Activated naive CD4-positive, alpha-beta T cell treated with anti-CD3 and anti-CD28 coated beads, Interleukin-2, amount 50 U/mL, for 72 hours (primary cell): Measurements from ENCODE around the gene CALN1. TPM values are rescaled to one million over a fixed set of nuclear protein-coding genes. Genes with fewer than 3 reads are reported as not detected.
"Not testable (repeated sequence)": the region's sequence is repeated elsewhere in the genome, so short reads cannot be mapped to it uniquely, and the experiment has no call there.

Source experiments
- ATAC-seq, 2 donors: fragments of 150-1000 bp; cut with Tn5 transposase; 2 replicates each; pipeline ENCODE4 v1.10.0; 2021; ENCODE audit warnings: mild to moderate bottlenecking in 2 of 2, moderate library complexity in 2 of 2
- DNase-seq, 2 donors: peaks; one replicate each; pipeline ENCODE4 v3.0.0; 2021 to 2022; ENCODE audit warnings: low spot score in 2 of 2
- H3K27ac Mint-ChIP-seq, 2 donors: one replicate each; pipeline ENCODE4 v1.8.0; 2022; ENCODE audit warnings: mild to moderate bottlenecking in 2 of 2, mixed read lengths in 2 of 2
- H3K36me3 Mint-ChIP-seq, 2 donors: one replicate each; pipeline ENCODE4 v1.8.0; 2022; ENCODE audit warnings: mixed read lengths in 2 of 2
- H3K9me3 Mint-ChIP-seq, 2 donors: one replicate each; pipeline ENCODE4 v1.8.0; 2022; ENCODE audit warnings: mixed read lengths in 2 of 2
- total RNA-seq, 2 donors: library from RNA; stranded (reverse); gene quantifications; one replicate each; pipeline ENCODE4 v1.2.3, GENCODE V29; 2022

CALN1 gene
- total RNA-seq, 2 donors from 2014 or later, result not detected

- DNase-seq (no peak), ATAC-seq (no peak)
- Mint-ChIP-seq H3K36me3 (no peaks in the 10 kb centered on the region), H3K27ac (no peak overlapping the region), H3K9me3 (peaks cover 3 to 5% of the 10 kb centered on the region in 2 donors)
Observed at GRCh38 chr7:71851776-71852498, 560.2 kb downstream of the CALN1 start.

- H3K9me3 Mint-ChIP-seq, result peaks cover 0 to 6% of the 10 kb centered on the region in 2 donors
- peaks cover 0 to 9% of the 10 kb centered on the region in 2 donors for H3K36me3 Mint-ChIP-seq
- H3K27ac Mint-ChIP-seq, result no peak overlapping the region
- no peak for ATAC-seq
- no peak for DNase-seq
Observed at GRCh38 chr7:71846160-71846559, 566.0 kb downstream of the CALN1 start.

GRCh38 chr7:71843676-71844075, 568.5 kb downstream of the CALN1 start:
- ATAC-seq, result no peak
- DNase-seq, result no peak
- Mint-ChIP-seq H3K36me3 (peaks cover 0 to 9% of the 10 kb centered on the region in 2 donors), H3K9me3 (peaks cover 0 to 6% of the 10 kb centered on the region in 2 donors), H3K27ac (no peak overlapping the region)

DNA sequence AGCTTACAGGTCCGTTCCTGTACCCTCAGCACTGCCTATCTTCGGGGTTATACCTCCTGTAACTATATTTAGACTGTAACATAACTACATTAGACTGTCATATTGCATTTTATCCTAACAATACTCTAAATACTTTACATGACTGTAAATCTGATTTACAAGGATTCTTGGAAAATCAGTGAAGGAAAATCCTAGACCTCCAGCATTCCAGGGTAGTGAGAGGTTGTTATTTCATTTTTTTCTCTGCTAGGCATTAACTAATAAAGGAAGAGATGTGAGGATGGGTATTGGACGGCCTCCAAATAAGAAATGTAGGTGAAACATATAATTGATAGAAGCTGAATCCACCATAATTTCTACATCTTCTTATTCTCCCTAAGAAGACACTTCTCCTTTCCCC, 569.4 kb downstream of the CALN1 start:
- DNase-seq (no peak), ATAC-seq (no peak)
- Mint-ChIP-seq H3K27ac (no peak overlapping the region), H3K9me3 (peaks cover 0 to 6% of the 10 kb centered on the region in 2 donors), H3K36me3 (peaks cover 0 to 9% of the 10 kb centered on the region in 2 donors)

DNA sequence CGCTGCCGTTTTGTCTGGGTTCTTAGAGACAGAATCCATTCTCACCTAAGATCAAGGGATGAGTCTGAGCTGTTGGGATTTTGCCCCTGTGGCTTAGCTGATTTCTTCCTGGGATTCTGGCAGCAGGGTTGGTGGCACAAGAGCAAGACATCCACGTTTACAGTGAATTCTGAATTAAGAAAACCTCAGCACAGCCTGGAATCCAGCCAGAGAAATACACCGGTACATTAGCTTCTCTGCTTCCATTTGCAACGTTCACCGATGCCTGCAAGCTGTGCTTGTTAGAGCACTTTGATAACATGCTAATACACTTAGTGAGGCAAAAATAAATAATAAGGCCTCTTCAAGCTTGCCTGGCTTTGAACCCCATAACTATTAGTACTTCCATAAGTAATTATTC, 569.8 kb downstream of the CALN1 start:
- Mint-ChIP-seq H3K36me3 (peaks cover under 1 to 9% of the 10 kb centered on the region in 2 donors), H3K9me3 (peaks cover 3 to 8% of the 10 kb centered on the region in 2 donors), H3K27ac (no peak overlapping the region)
- ATAC-seq (no peak), DNase-seq (no peak)

- Mint-ChIP-seq H3K36me3 (peaks cover 0 to 4% of the 10 kb centered on the region in 2 donors), H3K9me3 (peaks cover 4 to 13% of the 10 kb centered on the region in 2 donors), H3K27ac (no peak overlapping the region)
- DNase-seq (no peak), ATAC-seq (no peak)
Observed at GRCh38 chr7:71835056-71835455, 577.1 kb downstream of the CALN1 start.

DNA sequence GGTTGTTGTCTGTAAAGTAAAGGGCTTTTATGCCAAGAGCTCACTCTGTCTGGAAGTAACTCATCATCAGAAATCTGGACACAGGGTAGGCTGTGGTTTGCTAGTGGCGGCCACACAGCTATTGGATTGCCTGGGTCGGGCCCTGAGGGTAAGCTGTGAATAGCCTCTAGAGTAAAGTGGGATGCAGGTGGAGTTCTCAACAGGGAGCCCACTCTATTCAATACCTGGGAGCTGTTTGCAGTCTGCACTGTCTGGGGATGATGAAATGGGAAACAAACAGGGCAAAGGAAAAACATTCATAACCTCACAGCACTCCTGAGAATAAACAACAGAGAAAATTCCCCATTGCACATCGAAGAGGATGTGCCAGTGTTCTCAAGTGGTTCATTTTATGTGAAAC, 582.6 kb downstream of the CALN1 start:
- H3K9me3 Mint-ChIP-seq, result peaks cover 9 to 10% of the 10 kb centered on the region in 2 donors
- ATAC-seq (no peak), DNase-seq (no peak)
- H3K27ac Mint-ChIP-seq, result no peak overlapping the region
- no peaks in the 10 kb centered on the region for H3K36me3 Mint-ChIP-seq

DNA sequence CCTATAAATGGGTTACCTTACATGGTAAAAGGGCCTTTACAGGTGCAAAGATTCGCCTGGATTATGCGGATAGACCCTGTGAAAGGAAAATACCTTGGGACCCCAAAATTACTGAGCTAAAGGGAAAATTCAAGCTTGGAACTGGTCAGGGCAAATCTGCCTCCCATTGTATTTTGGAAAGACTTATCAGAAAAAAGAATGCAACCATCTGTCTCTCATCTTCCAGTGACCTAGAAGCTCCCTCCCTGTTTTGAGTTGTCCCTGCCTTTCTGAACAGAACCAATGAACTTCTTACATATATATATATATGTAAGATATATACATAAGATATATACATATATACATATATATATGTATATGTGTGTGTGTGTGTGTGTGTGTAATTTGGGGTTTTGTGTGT, 583.8 kb downstream of the CALN1 start:
- ATAC-seq, result no peak
- Mint-ChIP-seq H3K27ac (no peak overlapping the region), H3K36me3 (no peaks in the 10 kb centered on the region), H3K9me3 (peaks cover 9 to 16% of the 10 kb centered on the region in 2 donors)
- DNase-seq, result no peak

DNA sequence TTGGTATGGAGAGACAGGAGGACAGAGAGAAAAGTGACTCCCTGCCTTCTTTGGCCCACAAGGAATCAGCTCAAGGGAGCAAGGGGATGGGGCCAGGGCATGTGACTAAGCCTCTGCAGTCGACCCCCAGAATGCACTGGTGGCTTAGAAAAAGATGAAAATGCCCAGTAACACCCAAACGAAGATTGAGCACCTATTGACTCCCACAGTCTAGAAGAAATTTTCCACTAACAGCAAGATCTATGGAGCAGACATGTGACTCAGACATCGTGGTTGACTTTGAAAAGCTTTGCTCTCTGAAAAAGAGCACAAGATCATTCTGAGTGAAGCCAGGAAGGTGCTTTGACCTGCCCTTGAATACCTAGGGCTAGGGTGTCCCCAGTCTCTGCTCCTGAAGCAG, 586.0 kb downstream of the CALN1 start:
- no peak for DNase-seq
- Mint-ChIP-seq H3K27ac (no peak overlapping the region), H3K36me3 (peaks cover 0 to 7% of the 10 kb centered on the region in 2 donors), H3K9me3 (peaks cover 10 to 11% of the 10 kb centered on the region in 2 donors)
- ATAC-seq, result no peak

DNA sequence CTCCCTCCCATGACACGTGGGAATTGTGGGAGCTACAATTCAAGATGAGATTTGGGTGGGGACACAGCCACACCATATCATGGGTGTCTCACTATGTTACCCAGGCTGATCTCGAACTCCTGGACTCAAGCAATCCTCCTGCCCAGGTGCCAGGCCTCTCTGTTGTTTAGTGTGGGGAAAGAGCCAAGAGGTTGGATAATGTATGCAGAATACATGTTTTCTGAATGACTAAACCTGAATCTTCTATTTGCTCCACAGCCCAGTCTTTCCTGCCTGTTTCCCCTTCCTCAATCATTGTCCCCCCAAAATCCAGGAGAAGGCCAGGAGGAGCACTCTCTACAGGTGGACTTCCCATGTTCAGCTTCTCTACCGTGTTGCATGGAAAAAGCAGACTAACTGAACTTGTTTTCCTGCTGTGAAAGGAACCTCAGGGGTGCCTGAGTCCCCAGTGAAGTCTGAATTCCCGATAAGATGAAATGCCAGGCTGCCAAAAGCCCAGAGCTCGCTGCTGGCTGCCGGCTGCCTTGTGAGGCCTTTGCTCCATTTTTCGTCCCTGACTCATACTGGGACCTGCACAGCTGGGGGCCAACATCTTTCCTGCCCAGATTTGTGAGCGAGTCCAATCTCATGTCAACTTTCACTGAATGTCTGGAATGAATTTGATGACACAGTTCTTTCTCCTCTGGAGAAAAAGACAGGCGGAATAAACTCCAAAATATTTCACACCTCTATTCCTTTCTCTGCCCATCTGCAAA, 588.0 kb downstream of the CALN1 start:
- no peak for DNase-seq
- peaks cover 14 to 23% of the 10 kb centered on the region in 2 donors for H3K9me3 Mint-ChIP-seq

GRCh38 chr7:71822406-71822805, 589.7 kb downstream of the CALN1 start:
- peaks cover 19 to 27% of the 10 kb centered on the region in 2 donors for H3K9me3 Mint-ChIP-seq

More for the DNA sequence above, 588.0 kb downstream of the CALN1 start:
- H3K27ac Mint-ChIP-seq, result no peak overlapping the region
- peaks cover 0 to 12% of the 10 kb centered on the region in 2 donors for H3K36me3 Mint-ChIP-seq
- ATAC-seq, result no peak

GRCh38 chr7:71817916-71818315, 594.2 kb downstream of the CALN1 start:
- peaks cover 0 to 9% of the 10 kb centered on the region in 2 donors for H3K36me3 Mint-ChIP-seq
- ATAC-seq (no peak), DNase-seq (no peak)
- H3K9me3 Mint-ChIP-seq, result peaks cover 10 to 19% of the 10 kb centered on the region in 2 donors
- H3K27ac Mint-ChIP-seq, result no peak overlapping the region

More at GRCh38 chr7:71822406-71822805, 589.7 kb downstream of the CALN1 start:
- DNase-seq, ATAC-seq, H3K27ac Mint-ChIP-seq: not testable (repeated sequence)
- peaks cover 0 to 12% of the 10 kb centered on the region in 2 donors for H3K36me3 Mint-ChIP-seq

GRCh38 chr7:71808115-71808514, 604.0 kb downstream of the CALN1 start:
- Mint-ChIP-seq H3K36me3 (peaks cover 4 to 5% of the 10 kb centered on the region in 2 donors), H3K27ac (no peak overlapping the region), H3K9me3 (peaks cover 10 to 23% of the 10 kb centered on the region in 2 donors)
- DNase-seq (no peak), ATAC-seq (no peak)

DNA sequence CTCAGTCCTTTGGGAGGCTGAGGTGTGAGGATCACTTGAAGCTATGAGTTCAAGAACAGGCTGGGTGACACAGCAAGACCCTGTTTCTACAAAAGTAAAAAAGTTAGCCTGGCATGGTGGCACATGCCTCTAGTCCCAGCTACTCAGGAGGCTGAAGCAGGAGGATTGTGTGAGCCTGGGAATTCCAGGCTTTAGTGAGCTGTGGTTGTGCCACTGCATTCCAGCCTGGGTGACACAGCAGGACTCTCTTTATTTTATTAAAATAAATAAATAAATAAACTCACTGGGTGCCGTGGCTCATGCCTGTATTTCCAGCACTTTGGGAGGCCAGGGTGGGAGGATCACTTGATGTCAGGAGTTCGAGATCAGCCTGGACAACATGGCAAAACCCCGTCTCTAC, 607.9 kb downstream of the CALN1 start:
- ATAC-seq (no peak), DNase-seq (no peak)
- peaks cover 4 to 5% of the 10 kb centered on the region in 2 donors for H3K36me3 Mint-ChIP-seq
- no peak overlapping the region for H3K27ac Mint-ChIP-seq
- H3K9me3 Mint-ChIP-seq, result peaks cover 10 to 23% of the 10 kb centered on the region in 2 donors

DNA sequence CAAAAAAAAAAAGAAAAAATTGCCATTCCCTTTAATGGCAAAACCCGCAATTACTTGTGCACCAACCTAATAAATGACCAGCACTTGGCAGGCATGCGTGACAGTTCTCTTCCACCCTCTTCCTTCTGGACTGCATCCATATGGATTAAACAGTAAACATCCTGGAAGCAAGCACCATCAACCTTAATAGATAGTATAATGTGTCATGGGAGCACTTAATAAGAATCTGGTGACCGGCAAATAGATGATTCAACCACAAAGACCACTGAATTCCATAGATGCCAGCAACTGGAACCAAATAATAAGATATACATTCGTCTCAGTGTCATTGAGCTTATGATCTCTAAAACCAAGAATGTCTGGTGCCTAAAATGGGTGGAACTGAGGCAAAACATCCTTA, 610.2 kb downstream of the CALN1 start:
- Mint-ChIP-seq H3K36me3 (peaks cover 4 to 5% of the 10 kb centered on the region in 2 donors), H3K27ac (no peak overlapping the region), H3K9me3 (peaks cover 13 to 20% of the 10 kb centered on the region in 2 donors)
- ATAC-seq (no peak), DNase-seq (no peak)

- no peak for ATAC-seq
- Mint-ChIP-seq H3K27ac (no peak overlapping the region), H3K9me3 (peaks cover 9% of the 10 kb centered on the region in 2 donors), H3K36me3 (peaks cover 4 to 5% of the 10 kb centered on the region in 2 donors)
- no peak for DNase-seq
Observed at GRCh38 chr7:71800321-71800720, 611.8 kb downstream of the CALN1 start.

DNA sequence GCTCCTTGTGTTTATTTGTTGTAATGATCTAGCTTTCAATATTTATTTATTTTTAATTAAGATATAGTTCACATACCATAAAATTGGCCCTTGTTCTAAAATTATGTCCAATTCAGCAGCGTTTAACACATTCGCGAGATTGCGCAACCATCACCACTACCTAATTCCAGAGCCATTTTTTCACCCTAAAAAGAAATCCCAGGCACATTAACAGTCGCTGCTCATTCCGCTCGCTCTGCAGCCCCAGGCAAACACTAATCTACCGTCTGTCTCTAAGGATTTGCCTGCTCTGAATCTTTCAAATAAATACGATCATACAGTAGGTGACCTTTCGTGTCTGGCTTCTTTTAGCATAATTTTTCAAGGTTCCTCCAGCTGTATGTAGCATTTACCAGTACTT, 616.7 kb downstream of the CALN1 start:
- ATAC-seq (no peak), DNase-seq (no peak)
- H3K9me3 Mint-ChIP-seq, result peaks cover 10 to 13% of the 10 kb centered on the region in 2 donors
- no peaks in the 10 kb centered on the region for H3K36me3 Mint-ChIP-seq
- no peak overlapping the region for H3K27ac Mint-ChIP-seq
